Measurements from ENCODE around the gene ANKUB1. TPM values are rescaled to one million over a fixed set of nuclear protein-coding genes. Genes with fewer than 3 reads are reported as not detected.
A peak's percentile ranks its signal among the peaks of the same experiment; 100 is the strongest.

The ANKUB1 gene
- total RNA-seq, 2 donors from 2014 or later: not detected

DNA sequence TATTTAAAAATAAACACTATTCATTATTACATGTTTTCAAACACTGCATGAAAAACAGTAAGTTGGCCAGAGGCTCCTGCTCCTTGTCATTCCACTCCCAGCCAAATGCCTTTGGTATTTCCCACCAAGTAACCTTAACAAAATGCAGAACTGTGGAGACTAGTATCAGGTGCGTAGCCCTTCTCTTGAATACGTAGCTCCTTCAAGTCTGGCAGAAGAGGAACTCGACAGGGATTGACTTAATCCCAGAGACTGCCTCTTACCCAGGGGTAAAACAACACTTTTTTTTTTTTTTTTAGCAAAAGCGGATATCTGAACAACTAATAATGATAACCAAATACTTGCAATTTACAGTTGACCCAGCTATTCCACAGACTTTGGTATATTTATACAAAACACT is 40.8 kb downstream of the ANKUB1 start:
- TF ChIP-seq, protein P1, sequence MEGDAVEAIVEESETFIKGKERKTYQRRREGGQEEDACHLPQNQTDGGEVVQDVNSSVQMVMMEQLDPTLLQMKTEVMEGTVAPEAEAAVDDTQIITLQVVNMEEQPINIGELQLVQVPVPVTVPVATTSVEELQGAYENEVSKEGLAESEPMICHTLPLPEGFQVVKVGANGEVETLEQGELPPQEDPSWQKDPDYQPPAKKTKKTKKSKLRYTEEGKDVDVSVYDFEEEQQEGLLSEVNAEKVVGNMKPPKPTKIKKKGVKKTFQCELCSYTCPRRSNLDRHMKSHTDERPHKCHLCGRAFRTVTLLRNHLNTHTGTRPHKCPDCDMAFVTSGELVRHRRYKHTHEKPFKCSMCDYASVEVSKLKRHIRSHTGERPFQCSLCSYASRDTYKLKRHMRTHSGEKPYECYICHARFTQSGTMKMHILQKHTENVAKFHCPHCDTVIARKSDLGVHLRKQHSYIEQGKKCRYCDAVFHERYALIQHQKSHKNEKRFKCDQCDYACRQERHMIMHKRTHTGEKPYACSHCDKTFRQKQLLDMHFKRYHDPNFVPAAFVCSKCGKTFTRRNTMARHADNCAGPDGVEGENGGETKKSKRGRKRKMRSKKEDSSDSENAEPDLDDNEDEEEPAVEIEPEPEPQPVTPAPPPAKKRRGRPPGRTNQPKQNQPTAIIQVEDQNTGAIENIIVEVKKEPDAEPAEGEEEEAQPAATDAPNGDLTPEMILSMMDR (IDR thresholded peaks at IDR 0.05): no peak
- Histone ChIP-seq H3K9ac (ENCODE audit: low read depth in 2 of 2, low read length in 2 of 2) (peak overlapping the region in 1 of 2 donors; percentile 89), H3K27ac (no peak overlapping the region), H3K4me3 (peak overlapping the region; percentile 91), H3K4me1 (no peaks in the 10 kb centered on the region), H3K36me3 (peaks cover 14% of the 10 kb centered on the region), H3K27me3 (no peaks in the 10 kb centered on the region), H3K9me3 (no peaks in the 10 kb centered on the region)
- peak; percentile 17 for DNase-seq
- intact Hi-C loops (cut with DNase I): no loop called here

DNA sequence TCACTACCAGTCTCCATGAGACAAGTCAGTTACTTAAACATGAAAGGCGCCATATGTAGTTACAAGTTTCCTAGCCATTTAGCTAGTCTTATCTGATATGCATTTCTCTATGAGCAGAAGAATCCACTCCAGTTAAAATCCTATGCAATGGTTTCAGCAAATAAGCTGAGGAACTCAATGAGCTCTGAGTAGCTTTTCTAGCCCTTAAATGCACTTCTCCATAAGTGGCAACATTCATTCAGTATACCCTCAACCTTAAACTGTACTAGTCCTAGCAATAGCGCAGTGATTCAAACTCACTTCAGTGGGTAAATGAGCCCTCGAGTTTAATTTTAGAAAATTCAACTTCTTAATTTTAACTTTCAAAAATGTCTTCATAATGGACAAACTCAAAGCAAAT is 47.7 kb downstream of the ANKUB1 start:
- intact Hi-C loops (cut with DNase I): no loop called here
- Histone ChIP-seq H3K27ac (no peak overlapping the region), H3K9ac (ENCODE audit: low read depth in 2 of 2, low read length in 2 of 2) (no peak overlapping the region), H3K4me3 (no peak overlapping the region), H3K36me3 (peaks cover 14% of the 10 kb centered on the region), H3K9me3 (no peaks in the 10 kb centered on the region), H3K27me3 (no peaks in the 10 kb centered on the region), H3K4me1 (no peaks in the 10 kb centered on the region)
- DNase-seq: no peak
- TF ChIP-seq, protein P1 (IDR thresholded peaks at IDR 0.05): no peak

DNA sequence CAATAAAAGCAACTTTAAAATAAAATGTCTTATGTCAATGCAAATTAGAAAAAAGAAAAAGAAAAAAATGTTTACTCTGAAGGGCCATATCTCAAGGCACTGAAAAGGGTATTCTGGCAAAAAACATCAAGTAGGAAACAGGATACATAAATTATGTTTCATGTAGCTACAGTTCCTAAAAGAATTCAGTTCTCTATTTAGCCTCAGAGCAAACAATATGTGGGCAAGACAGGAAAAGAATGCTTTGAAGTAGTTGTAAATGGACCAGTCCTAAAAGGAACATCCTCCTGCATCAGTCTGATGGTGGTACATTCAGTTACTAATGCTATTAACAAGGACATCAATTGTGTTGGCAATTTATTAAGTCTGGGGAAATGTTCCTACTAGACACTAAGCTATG is 48.2 kb downstream of the ANKUB1 start:
- intact Hi-C loops (cut with DNase I): no loop called here
- no peaks in the 10 kb centered on the region for H3K9me3 ChIP-seq
- no peak overlapping the region for H3K9ac ChIP-seq (ENCODE audit: low read depth in 2 of 2, low read length in 2 of 2)
- no peaks in the 10 kb centered on the region for H3K27me3 ChIP-seq
- no peak overlapping the region for H3K4me3 ChIP-seq
- peaks cover 11% of the 10 kb centered on the region for H3K36me3 ChIP-seq
- TF ChIP-seq, protein P1 (IDR thresholded peaks at IDR 0.05): no peak
- no peaks in the 10 kb centered on the region for H3K4me1 ChIP-seq
- no peak overlapping the region for H3K27ac ChIP-seq
- DNase-seq: no peak

DNA sequence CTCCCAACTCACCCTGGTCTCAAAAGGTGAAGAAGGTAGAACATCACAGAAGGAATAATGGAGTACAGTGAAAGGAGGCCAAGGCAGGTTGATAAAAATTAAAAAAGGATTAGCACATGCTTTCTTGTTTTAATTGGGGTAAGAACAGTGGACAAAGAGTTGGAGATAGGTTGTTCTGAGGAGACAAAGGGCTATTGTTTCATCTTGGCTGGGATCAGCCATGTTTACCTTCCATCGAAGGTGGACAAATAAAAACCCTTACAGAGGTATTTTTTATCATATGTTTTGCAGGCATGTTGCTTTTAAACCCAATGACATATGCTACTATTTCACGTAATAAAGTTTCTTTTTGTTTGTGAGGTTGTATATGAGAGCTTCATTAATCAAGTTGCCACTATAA is 53.0 kb downstream of the ANKUB1 start:
- H3K36me3 ChIP-seq: no peaks in the 10 kb centered on the region
- intact Hi-C loops (cut with DNase I): no loop called here

DNA sequence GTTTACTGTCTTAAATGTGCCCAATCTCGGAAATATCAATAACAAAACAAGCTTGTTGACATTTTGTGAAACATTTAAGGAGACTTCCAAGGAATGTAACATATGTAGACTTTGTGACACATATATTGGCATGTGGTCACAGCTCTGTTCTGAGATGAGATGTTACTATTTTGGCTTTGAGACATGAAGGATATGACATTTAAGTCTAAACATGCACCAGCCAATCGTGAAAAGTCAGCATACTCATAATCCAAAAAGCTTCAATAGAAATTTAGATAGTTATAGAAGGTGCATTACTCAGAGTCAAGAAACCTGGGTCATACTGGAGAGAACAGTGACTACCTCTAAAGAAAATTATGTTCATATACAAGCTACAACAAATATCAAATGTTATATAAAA is 53.5 kb downstream of the ANKUB1 start:
- Histone ChIP-seq H3K27ac (no peak overlapping the region), H3K4me3 (no peak overlapping the region), H3K9ac (ENCODE audit: low read depth in 2 of 2, low read length in 2 of 2) (no peak overlapping the region), H3K9me3 (no peaks in the 10 kb centered on the region), H3K4me1 (no peaks in the 10 kb centered on the region), H3K36me3 (no peaks in the 10 kb centered on the region), H3K27me3 (no peaks in the 10 kb centered on the region)
- no peak for DNase-seq
- TF ChIP-seq, protein P1 (IDR thresholded peaks at IDR 0.05): no peak
- intact Hi-C loops (cut with DNase I): no loop called here

More for the DNA sequence above, 53.0 kb downstream of the ANKUB1 start:
- Histone ChIP-seq H3K4me3 (no peak overlapping the region), H3K4me1 (no peaks in the 10 kb centered on the region), H3K9me3 (no peaks in the 10 kb centered on the region), H3K27me3 (no peaks in the 10 kb centered on the region), H3K9ac (ENCODE audit: low read depth in 2 of 2, low read length in 2 of 2) (no peak overlapping the region), H3K27ac (no peak overlapping the region)
- TF ChIP-seq, protein P1 (IDR thresholded peaks at IDR 0.05): no peak
- no peak for DNase-seq

DNA sequence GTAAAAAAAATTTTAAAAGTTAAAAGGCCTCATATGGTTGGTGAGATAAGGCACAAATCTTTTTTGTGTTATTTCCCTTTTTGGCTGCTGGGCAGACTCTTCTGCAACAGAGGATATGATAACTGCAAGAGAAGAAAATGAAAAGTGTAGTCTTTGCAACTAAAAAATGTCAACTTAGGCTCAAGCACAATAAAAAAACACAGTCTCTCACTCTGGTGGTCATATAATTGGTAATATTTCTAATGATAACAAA is 55.5 kb downstream of the ANKUB1 start:
- Histone ChIP-seq H3K27ac (no peak overlapping the region), H3K27me3 (no peaks in the 10 kb centered on the region), H3K9ac (ENCODE audit: low read depth in 2 of 2, low read length in 2 of 2) (no peak overlapping the region), H3K4me1 (no peaks in the 10 kb centered on the region), H3K9me3 (no peaks in the 10 kb centered on the region), H3K36me3 (no peaks in the 10 kb centered on the region), H3K4me3 (no peak overlapping the region)
- TF ChIP-seq, protein P1 (IDR thresholded peaks at IDR 0.05): no peak
- no peak for DNase-seq
- intact Hi-C loops (cut with DNase I): no loop called here

Measured in colonic mucosa (tissue), 4 donors.